SU-DHL-6 (cell line): ENCODE results near the gene HSPB3.

Source experiments
- H2AFZ ChIP-seq: fragments of 200-600 bp; sonication (generic); 2 replicates; pipeline ENCODE4 v1.6.1; 2014; ENCODE audit warnings: low read depth, mild to moderate bottlenecking, moderate library complexity, mixed read lengths, antibody characterized with exemption, low read length; ENCODE audit not compliant: severe bottlenecking
- H3F3A ChIP-seq: fragments of 200-600 bp; shearing (Covaris generic); 2 replicates; pipeline ENCODE4 v1.6.0; 2016; ENCODE audit warnings: antibody characterized with exemption, mild to moderate bottlenecking; ENCODE audit not compliant: insufficient read depth
- H3K27ac ChIP-seq: fragments of 200-600 bp; sonication (generic); 2 replicates; pipeline ENCODE4 v1.5.1; 2016; ENCODE audit warnings: low read depth, mild to moderate bottlenecking, low read length, moderate library complexity, mixed read lengths
- H3K27me3 ChIP-seq: fragments of 200-600 bp; sonication (generic), shearing (Covaris generic); 2 replicates; pipeline ENCODE4 v1.6.0; 2014; ENCODE audit warnings: mild to moderate bottlenecking, low read length
- H3K36me3 ChIP-seq: fragments of 200-600 bp; sonication (generic); 2 replicates; pipeline ENCODE4 v1.6.1; 2014; ENCODE audit warnings: mild to moderate bottlenecking, low read length, mixed read lengths
- H3K4me2 ChIP-seq: fragments of 300-600, 200-600 bp; shearing (Covaris generic), sonication (generic); 2 replicates; pipeline ENCODE4 v1.6.0; 2014; ENCODE audit warnings: low read length, low read depth, mild to moderate bottlenecking; ENCODE audit not compliant: poor library complexity, severe bottlenecking
- H3K4me3 ChIP-seq: fragments of 200-600 bp; sonication (generic); 2 replicates; pipeline ENCODE4 v1.5.1; 2014; ENCODE audit warnings: antibody characterized with exemption, low read length, mild to moderate bottlenecking, mixed read lengths; ENCODE audit not compliant: insufficient read depth, poor library complexity, severe bottlenecking
- H3K79me2 ChIP-seq: fragments of 200-600 bp; sonication (generic); 2 replicates; pipeline ENCODE4 v1.6.1; 2014; ENCODE audit warnings: mild to moderate bottlenecking, low read length, moderate library complexity; ENCODE audit not compliant: insufficient read depth
- H3K9ac ChIP-seq: fragments of 200-600 bp; sonication (generic); 2 replicates; pipeline ENCODE4 v1.7.0; 2014; ENCODE audit warnings: mild to moderate bottlenecking, low read length
- H3K9me2 ChIP-seq: fragments of 200-600 bp; sonication (generic); replicated peaks from 2 replicates; pipeline ENCODE4 v1.6.1; 2014; ENCODE audit warnings: low read length; ENCODE audit not compliant: insufficient read depth
- H3K9me3 ChIP-seq: fragments of 200-600 bp; sonication (generic); 2 replicates; pipeline ENCODE4 v1.6.1; 2014; ENCODE audit warnings: low read length, mixed read lengths; ENCODE audit not compliant: insufficient read depth
- H4K20me1 ChIP-seq: fragments of 200-600 bp; sonication (generic); 2 replicates; pipeline ENCODE4 v1.6.1; 2014; ENCODE audit warnings: low read depth, mild to moderate bottlenecking, antibody characterized with exemption, low read length, moderate library complexity, mixed read lengths
- EZH2phosphoT487 ChIP-seq: fragments of 200-600 bp; sonication (generic), shearing (Covaris generic); conservative IDR thresholded peaks from 2 replicates; pipeline ENCODE4 v1.6.1; 2018; ENCODE audit warnings: mild to moderate bottlenecking, antibody characterized with exemption, low read length, moderate library complexity, mixed read lengths
- TF ChIP-seq, protein P1 (sequence below): fragments of 200-600 bp; sonication (generic); IDR thresholded peaks from one replicate; pipeline ENCODE4 v1.5.1; 2017; ENCODE audit warnings: antibody characterized with exemption, mild to moderate bottlenecking, low read length, moderate library complexity; ENCODE audit not compliant: insufficient read depth, poor library complexity, severe bottlenecking

The HSPB3 gene, protein sequence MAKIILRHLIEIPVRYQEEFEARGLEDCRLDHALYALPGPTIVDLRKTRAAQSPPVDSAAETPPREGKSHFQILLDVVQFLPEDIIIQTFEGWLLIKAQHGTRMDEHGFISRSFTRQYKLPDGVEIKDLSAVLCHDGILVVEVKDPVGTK

DNA sequence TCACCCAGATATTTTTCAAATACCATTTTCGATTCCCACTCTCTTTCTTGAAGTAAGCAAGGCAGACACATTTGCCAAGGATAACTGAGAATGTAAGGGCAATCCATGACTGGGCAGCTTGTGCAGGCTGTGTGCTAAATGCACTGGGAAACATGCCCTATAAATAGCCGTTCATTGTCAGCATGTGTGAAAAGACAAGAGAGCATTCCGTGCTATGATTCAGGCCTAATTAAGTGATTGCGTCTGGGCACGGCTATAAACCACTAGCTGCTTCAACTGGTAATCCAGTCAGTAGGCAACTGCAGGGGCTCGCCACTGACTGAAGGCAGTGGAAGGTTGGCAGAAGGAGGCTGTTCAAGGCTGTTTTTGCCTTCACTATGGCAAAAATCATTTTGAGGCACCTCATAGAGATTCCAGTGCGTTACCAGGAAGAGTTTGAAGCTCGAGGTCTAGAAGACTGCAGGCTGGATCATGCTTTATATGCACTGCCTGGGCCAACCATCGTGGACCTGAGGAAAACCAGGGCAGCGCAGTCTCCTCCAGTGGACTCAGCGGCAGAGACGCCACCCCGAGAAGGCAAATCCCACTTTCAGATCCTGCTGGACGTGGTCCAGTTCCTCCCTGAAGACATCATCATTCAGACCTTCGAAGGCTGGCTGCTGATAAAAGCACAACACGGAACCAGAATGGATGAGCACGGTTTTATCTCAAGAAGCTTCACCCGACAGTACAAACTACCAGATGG is at the start of gene HSPB3:
HSPB3 (plus strand) TSS at position 287 of the 745 bp plus-strand sequence; CDS start at position 378, 91 bp downstream.
- H4K20me1 ChIP-seq, result no peaks in the 10 kb centered on the region
- no peak within 1 kb of the TSS for H3K27ac ChIP-seq
- H3K27me3 ChIP-seq, result no peaks in the 10 kb centered on the region
- no peaks in the 10 kb centered on the region for H3K36me3 ChIP-seq
- H2AFZ ChIP-seq, result no peak within 1 kb of the TSS
- TF ChIP-seq, protein P1, sequence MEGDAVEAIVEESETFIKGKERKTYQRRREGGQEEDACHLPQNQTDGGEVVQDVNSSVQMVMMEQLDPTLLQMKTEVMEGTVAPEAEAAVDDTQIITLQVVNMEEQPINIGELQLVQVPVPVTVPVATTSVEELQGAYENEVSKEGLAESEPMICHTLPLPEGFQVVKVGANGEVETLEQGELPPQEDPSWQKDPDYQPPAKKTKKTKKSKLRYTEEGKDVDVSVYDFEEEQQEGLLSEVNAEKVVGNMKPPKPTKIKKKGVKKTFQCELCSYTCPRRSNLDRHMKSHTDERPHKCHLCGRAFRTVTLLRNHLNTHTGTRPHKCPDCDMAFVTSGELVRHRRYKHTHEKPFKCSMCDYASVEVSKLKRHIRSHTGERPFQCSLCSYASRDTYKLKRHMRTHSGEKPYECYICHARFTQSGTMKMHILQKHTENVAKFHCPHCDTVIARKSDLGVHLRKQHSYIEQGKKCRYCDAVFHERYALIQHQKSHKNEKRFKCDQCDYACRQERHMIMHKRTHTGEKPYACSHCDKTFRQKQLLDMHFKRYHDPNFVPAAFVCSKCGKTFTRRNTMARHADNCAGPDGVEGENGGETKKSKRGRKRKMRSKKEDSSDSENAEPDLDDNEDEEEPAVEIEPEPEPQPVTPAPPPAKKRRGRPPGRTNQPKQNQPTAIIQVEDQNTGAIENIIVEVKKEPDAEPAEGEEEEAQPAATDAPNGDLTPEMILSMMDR, result no peak
- no peak for TF ChIP-seq EZH2phosphoT487
- no peaks in the 10 kb centered on the region for H3K9me2 ChIP-seq
- 0 out of 2 replicates have a peak, but pooled peaks cover 6% of the 10 kb centered on the region for H3K9me3 ChIP-seq
- no peaks in the 10 kb centered on the region for H3K79me2 ChIP-seq
- no peak within 1 kb of the TSS for H3K9ac ChIP-seq
- no peak within 1 kb of the TSS for H3K4me3 ChIP-seq
- H3K4me2 ChIP-seq, result no peak within 1 kb of the TSS
- no peaks in the 10 kb centered on the region for H3F3A ChIP-seq

DNA sequence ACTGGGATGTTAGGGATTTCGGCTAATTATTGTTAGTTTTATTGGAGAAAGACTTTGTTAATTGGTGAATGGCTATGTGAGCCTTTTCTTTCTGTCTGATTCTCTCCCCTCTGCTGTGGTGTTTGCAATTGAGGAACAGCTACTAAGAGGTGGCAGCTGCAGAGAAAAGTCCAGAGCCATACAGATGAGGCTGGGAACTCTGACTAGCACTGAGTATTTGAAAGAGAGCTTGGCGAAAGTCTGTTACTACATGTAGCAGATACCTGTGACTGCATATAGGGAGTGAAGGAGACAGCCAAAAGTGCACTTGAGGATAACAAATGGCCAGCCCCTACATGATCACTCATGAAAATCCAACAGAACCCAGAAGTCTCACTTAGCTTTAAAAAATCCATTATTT is 44.3 kb upstream of the HSPB3 start:
- Histone ChIP-seq H2AFZ (no peak overlapping the region), H3K4me2 (no peak overlapping the region), H3K27ac (no peak overlapping the region), H3F3A (no peaks in the 10 kb centered on the region), H3K9me2 (no peaks in the 10 kb centered on the region), H3K9me3 (no peaks in the 10 kb centered on the region), H3K36me3 (no peaks in the 10 kb centered on the region), H3K79me2 (no peaks in the 10 kb centered on the region), H3K4me3 (no peak overlapping the region), H3K9ac (no peak overlapping the region), H3K27me3 (no peaks in the 10 kb centered on the region), H4K20me1 (no peaks in the 10 kb centered on the region)
- TF ChIP-seq EZH2phosphoT487, result no peak
- TF ChIP-seq, protein P1, result no peak

DNA sequence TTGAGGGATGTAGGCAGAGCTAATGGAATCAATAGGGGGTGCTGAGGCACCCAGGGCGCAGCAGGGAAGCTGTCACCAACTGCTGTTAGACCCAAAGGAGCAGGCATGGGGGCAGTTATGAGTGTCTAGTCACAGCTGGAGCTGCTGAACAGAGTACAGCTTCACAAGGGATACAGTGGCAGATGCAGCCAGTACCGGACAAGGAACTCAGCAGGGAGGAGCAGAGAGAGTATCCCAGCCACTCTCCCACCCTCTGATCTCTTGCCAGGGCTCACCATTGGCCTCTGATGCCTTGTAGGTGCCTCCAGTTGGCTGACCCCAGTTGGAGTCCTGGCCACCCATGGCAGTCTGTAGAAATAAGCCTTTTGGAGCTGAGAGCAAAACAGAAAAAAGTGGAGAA is 42.6 kb upstream of the HSPB3 start:
- H3K9me3 ChIP-seq, result no peaks in the 10 kb centered on the region
- no peak overlapping the region for H3K9ac ChIP-seq
- no peak overlapping the region for H3K27ac ChIP-seq

More for the DNA sequence above, 42.6 kb upstream of the HSPB3 start:
- Histone ChIP-seq H3K4me3 (no peak overlapping the region), H3K4me2 (no peak overlapping the region), H3K79me2 (no peaks in the 10 kb centered on the region), H3K36me3 (no peaks in the 10 kb centered on the region), H2AFZ (no peak overlapping the region), H3K27me3 (no peaks in the 10 kb centered on the region), H4K20me1 (no peaks in the 10 kb centered on the region), H3F3A (no peaks in the 10 kb centered on the region), H3K9me2 (no peaks in the 10 kb centered on the region)
- TF ChIP-seq, protein P1, result no peak
- no peak for TF ChIP-seq EZH2phosphoT487
